Measurements from ENCODE around the gene DELE1.

DNA sequence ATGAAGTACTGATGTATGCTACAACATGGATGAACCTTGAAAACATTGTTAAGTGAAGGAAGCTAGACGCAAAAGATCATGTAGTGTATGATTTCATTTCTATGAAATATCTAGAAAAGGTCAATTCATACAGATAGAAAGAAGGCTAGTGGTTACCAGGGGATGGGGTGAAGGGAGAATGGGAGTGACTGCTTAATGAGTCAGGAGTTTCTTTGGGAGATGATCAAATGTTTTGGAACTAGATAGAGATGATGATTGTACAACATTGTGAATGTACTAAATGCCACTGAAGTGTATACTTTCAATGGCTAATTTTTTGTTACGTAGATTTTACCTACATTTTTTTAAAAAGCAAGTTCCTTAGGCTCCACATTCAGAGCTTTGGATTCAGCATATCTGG is 14.9 kb upstream of the DELE1 start:
- TF ChIP-seq, protein P1, sequence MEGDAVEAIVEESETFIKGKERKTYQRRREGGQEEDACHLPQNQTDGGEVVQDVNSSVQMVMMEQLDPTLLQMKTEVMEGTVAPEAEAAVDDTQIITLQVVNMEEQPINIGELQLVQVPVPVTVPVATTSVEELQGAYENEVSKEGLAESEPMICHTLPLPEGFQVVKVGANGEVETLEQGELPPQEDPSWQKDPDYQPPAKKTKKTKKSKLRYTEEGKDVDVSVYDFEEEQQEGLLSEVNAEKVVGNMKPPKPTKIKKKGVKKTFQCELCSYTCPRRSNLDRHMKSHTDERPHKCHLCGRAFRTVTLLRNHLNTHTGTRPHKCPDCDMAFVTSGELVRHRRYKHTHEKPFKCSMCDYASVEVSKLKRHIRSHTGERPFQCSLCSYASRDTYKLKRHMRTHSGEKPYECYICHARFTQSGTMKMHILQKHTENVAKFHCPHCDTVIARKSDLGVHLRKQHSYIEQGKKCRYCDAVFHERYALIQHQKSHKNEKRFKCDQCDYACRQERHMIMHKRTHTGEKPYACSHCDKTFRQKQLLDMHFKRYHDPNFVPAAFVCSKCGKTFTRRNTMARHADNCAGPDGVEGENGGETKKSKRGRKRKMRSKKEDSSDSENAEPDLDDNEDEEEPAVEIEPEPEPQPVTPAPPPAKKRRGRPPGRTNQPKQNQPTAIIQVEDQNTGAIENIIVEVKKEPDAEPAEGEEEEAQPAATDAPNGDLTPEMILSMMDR (IDR thresholded peaks at IDR 0.05), result no peak
- TF ChIP-seq POLR2A (IDR thresholded peaks at IDR 0.05) (no peak), POLR2AphosphoS5 (IDR thresholded peaks at IDR 0.05) (no peak)

All from prostate gland (tissue), 2 donors.